HG03280 (cell line): ENCODE data around the gene CD33.
"Not testable (repeated sequence)": the region's sequence is repeated elsewhere in the genome, so short reads cannot be mapped to it uniquely, and the experiment has no call there.

Experiments used
- ATAC-seq: cut with Tn5 transposase; IDR thresholded peaks from one replicate; pipeline ENCODE4 v1.9.1; 2021; ENCODE audit warnings: mild to moderate bottlenecking, moderate library complexity; ENCODE audit not compliant: unreplicated experiment

CD33 gene

GRCh38 chr19:51224898-51225393 lies at the start of gene CD33:
Gene CD33 (plus strand): TSS chr19:51225080. CDS start chr19:51225119, 39 bp downstream.
- ATAC-seq = not testable (repeated sequence)

GRCh38 chr19:51179256-51179655 lies 45.6 kb upstream of the CD33 start:
- ATAC-seq = no peak

GRCh38 chr19:51181377-51181912 lies 43.4 kb upstream of the CD33 start:
- no peak for ATAC-seq

DNA sequence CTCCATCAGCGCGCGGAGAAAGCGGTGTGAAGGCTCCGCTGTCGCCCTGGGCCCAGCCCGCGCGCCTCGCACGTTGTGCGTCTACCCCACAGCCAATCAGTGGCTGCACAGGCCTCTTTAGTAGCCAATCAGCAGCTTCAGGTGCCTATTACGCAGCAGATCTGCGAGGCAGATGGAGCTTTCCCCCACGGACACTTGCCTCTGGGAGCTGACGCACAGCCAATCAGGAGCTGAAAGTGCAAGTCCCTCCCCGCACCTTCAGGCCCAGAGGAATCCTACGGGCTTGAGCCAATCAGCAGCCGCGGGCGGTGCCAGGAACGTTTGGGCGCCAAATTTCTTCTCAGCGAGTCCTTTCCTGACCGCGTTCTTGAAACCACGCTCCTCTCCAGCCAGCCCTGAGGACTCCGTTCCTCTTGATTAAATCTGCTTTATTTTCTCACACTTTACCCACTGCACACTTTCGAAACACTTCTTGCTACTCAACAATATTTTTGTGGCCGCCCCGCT lies 42.9 kb upstream of the CD33 start:
- ATAC-seq = no peak

- no peak for ATAC-seq
Observed at GRCh38 chr19:51183629-51184028, 41.3 kb upstream of the CD33 start.

DNA sequence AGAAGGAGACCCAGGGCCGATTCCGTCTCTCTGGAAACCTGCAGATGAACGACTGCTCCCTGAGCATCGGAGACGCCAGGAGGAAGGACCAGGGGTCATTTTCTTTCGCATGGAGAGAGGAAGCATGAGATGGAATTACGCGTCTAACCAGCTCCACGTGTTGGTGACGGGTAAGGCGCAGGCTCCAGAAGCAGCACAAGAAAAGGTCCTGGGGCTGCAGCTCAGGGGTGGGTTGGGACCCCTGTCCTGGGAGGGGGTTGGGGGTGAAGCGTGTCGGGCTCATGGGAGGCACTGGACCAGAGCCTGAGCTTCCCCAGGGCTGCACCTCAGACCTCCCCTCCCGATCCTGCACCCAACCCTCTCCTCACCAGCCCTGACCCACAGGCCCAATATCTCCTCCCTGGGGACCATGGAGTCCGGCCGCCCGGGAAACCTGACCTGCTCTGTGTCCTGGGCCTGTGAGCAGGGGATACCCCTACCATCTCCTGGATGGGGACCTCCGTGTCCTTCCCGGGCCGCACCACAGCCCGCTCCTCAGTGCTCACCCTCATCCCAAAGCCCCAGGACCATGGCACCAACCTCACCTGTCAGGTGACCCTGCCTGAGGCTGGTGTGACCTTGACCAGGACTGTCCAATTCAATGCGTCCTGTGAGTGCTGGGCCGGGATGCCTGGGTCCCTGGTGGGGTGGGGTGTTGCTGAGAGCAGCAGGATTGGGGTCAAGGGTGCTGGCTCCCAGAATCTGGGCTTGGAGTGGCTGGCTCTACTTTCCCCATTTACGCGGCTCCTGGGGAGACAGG lies 39.6 kb upstream of the CD33 start:
- ATAC-seq = no peak

DNA sequence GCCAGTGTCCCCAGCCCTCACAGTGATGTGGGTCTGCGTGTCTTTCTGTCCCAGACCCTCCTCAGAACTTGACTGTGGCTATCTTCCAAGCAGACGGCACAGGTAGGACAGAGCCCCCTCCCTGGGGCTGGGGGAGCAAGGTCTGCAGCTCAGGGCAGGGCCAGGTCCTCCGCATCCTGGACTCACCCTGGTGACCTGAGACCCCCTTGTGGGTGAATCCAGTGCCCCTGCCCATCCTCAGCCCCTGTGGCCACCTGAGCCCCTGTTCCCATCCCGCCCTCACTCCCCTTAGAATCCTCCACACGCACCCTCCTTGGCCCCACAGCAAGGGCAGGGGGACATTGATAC lies 39.0 kb upstream of the CD33 start:
- no peak for ATAC-seq

GRCh38 chr19:51186323-51186722 lies 38.6 kb upstream of the CD33 start:
- no peak for ATAC-seq

GRCh38 chr19:51187395-51188226 lies 37.3 kb upstream of the CD33 start:
- no peak for ATAC-seq

DNA sequence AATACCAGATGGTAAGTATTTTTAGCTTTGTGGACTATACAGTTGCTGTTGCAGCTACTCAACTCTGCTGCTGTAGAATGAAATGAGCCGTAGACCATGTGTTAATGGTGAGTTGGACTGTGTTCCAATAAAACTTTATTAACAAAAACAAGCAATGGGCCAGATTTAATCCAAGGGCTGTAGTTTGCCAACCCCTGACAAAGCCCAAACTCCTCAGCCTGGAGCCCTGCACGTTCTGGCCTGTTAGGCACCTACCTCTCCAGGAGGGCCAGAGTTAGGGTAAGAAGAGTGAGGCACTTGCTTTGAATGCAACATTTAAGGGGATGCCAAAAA lies 36.7 kb upstream of the CD33 start:
- ATAC-seq = no peak

GRCh38 chr19:51192689-51193088 lies 32.2 kb upstream of the CD33 start:
- no peak for ATAC-seq

DNA sequence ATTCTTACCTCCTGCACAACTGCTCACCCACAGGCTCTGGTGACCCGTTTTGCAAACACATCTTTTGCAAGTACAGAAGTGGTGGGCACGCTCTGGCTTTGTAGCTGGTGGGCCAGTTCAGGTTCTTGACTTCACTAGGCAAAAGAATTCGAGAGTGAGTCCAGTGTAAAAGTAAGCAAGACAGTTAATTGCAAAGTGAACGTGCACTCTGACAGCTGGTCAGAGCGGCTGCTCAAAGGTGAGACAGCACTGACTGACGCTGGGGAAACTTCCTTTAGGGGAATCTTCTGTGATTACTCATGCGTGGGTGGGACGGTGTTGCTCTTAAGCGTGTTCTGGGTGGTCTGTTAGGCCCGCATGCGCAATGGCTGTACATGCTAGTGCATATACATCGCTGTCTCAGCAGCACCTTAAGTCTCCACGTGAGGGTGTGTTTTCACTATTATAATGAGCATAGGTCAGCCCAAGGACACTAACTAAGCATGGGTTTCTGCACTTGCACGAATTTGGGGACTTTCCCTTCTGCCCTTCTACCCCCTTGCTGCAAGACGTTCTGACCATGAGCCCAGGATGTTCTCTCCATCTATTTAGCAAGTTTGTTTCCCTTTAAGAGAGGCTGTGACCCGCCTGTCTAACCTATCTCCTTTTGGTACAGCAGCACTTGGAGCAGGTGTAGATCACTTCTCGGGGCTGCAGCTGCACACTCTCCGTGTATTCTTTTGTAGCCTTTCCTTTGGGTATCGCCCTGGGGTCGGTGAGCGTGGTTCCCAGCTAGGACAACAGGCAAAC lies 30.2 kb upstream of the CD33 start:
- no peak for ATAC-seq

DNA sequence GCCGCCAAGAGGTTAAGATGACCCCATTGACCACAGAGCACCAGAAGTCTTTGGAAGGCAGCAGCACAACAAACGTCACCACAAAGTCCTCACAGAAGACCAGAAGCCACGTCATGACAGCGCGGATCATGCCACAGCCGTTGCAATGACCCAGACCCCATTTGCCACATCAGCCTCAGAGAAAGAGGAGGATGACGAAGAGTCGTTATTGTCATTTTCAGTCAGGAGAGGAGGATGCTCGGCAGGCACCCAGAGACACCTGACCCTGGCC lies 29.6 kb upstream of the CD33 start:
- ATAC-seq = no peak

- no peak for ATAC-seq
Observed at GRCh38 chr19:51195616-51196015, 29.3 kb upstream of the CD33 start.

- ATAC-seq = no peak
Observed at GRCh38 chr19:51196181-51196580, 28.7 kb upstream of the CD33 start.

GRCh38 chr19:51198641-51199040 lies 26.2 kb upstream of the CD33 start:
- no peak for ATAC-seq

DNA sequence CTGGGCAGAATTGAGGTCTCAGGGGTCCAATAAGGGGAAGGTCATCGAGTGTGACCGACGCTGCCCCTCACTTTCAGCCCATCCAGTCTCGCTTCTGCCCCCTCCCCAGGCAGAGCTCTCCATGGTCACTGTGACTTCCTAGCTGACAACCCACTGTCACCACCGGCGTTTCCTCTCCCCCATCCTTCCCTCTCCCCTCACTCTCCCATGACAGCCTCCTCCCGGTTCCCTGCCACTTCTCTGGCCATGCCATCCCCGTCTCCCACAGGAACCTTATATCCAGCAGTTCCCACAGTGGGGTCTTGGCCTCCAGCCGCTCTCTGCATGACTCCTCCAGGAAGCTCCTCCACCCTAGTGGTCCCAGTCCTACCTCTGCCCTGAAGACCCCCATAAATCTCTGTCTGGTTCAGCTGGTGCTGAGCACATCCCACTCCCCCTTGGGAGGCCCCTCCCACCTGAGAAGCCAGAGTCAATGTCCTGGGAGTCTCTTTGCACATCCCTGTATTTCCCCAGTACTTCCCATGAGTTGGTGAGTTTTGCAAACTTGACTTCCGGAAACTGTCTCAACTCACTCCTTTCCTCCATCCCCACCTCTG lies 24.7 kb upstream of the CD33 start:
- ATAC-seq = no peak

DNA sequence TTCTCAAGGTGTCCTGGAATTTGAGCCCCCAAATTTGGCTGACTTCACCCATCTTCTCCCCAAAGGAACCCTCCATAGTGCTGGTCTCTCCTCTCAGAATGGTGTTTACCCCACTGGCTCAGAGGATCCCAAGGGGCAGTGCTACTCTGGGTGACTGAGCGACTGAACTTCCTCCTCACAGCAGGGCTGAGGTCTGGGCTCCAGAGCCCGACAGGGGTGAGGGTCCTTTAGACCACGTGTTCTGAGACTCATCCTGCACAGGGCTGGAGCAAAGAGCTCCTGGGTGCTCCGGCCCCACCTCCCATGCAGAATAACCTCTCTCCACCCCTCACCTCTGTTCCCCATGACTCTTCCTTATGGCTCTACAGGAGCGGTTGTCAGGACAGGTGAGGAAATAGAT lies 23.2 kb upstream of the CD33 start:
- ATAC-seq = no peak

DNA sequence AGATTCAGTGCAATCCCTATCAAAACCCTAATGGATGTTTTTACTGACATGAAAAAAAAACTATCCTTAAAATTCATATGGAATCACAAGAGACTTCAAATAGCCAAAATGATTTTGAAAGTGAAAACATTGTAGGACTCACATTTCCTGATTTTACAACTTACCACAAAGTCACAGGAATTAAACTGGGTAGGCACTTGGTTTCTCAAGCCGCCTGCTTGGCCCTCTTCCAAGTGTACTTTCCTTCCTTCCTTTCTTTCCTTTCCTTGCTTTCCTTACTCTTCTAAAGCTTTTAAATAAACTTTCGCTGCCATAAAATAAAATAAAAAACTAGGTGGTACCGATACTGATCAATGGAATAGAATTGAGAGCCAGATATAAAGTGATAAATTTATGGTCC lies 21.0 kb upstream of the CD33 start:
- ATAC-seq = no peak

DNA sequence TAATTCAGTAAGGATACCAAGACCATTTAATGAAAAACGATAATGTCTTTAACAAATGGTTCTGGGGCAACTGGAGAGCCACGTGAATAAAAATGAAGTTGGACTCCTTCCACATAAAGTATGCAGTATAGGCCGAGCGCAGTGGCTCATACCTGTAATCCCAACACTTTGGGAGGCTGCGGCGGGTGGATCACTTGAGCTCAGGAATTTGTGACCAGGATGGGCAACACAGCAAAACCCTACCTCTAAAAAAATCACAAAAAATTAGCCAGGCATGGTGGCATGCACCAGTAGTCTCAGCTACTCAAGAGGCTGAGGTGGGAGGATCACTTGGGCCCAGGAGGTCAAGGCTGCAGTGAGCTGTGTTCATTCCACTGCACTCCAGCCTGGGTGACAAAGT lies 20.6 kb upstream of the CD33 start:
- no peak for ATAC-seq

- no peak for ATAC-seq
Observed at GRCh38 chr19:51207747-51208146, 17.1 kb upstream of the CD33 start.
